GM23338 (cell line): Measurements from ENCODE around the gene DGLUCY.

Source experiments
- CREB1 ChIP-seq: fragments of 250-450 bp; sonication (Bioruptor Pico); IDR thresholded peaks from 2 replicates; pipeline ENCODE4 v1.5.0; 2020; ENCODE audit warnings: low read depth, mild to moderate bottlenecking, moderate library complexity
- CTCF ChIP-seq, 2 experiments: fragments of 200-600 bp in 1 of 2; sonication (generic) in 1 of 2; conservative IDR thresholded peaks; 2 replicates each; pipeline versions ENCODE4 v1.5.1 to v1.6.1; 2016 to 2017; ENCODE audit warnings: antibody characterized with exemption in 2 of 2, low read depth in 2 of 2, mild to moderate bottlenecking in 2 of 2, moderate library complexity in 1 of 2
- EZH2 ChIP-seq: fragments of 200-600 bp; sonication (generic); IDR thresholded peaks from one replicate; pipeline ENCODE4 v1.8.0; 2017; ENCODE audit warnings: antibody characterized with exemption, mild to moderate bottlenecking, low read depth; ENCODE audit not compliant: unreplicated experiment
- EZH2phosphoT487 ChIP-seq: fragments of 200-600 bp; sonication (generic); IDR thresholded peaks from one replicate; pipeline ENCODE4 v1.8.1; 2018; ENCODE audit warnings: antibody characterized with exemption; ENCODE audit not compliant: unreplicated experiment
- NANOG ChIP-seq: IDR thresholded peaks from 2 replicates; pipeline ENCODE4 v1.6.1; 2016; ENCODE audit warnings: antibody characterized with exemption, borderline replicate concordance
- POLR2AphosphoS5 ChIP-seq: IDR thresholded peaks from 2 replicates; pipeline ENCODE4 v1.6.1; 2016; ENCODE audit warnings: antibody characterized with exemption, low read depth
- REST ChIP-seq: IDR thresholded peaks from one replicate; pipeline ENCODE4 v1.6.1; 2018; ENCODE audit warnings: antibody characterized with exemption; ENCODE audit not compliant: unreplicated experiment
- STAT1 ChIP-seq: IDR thresholded peaks from one replicate; pipeline ENCODE4 v1.6.1; 2016; ENCODE audit warnings: antibody characterized with exemption; ENCODE audit not compliant: unreplicated experiment
- ZNF114 ChIP-seq: fragments of 250-450 bp; sonication (Bioruptor Pico); IDR thresholded peaks from 2 replicates; pipeline ENCODE4 v1.5.0; 2020; ENCODE audit warnings: mild to moderate bottlenecking, moderate library complexity
- ZNF331 ChIP-seq: fragments of 250-450 bp; sonication (Bioruptor Pico); IDR thresholded peaks from 2 replicates; pipeline ENCODE4 v1.5.0; 2020; ENCODE audit warnings: low read depth, mild to moderate bottlenecking, moderate library complexity
- ZNF462 ChIP-seq: fragments of 250-450 bp; sonication (Bioruptor Pico); IDR thresholded peaks from 2 replicates; pipeline ENCODE4 v1.5.0; 2020; ENCODE audit warnings: mild to moderate bottlenecking, moderate library complexity

- TF ChIP-seq CTCF (conservative IDR thresholded peaks at IDR 0.05; ENCODE audit: low read depth in 2 of 2), result no peak
- TF ChIP-seq CREB1 (CRISPR knock-in tag), result no peak
- TF ChIP-seq ZNF114 (CRISPR knock-in tag), result no peak
- TF ChIP-seq REST, result no peak
- TF ChIP-seq POLR2AphosphoS5, result no peak
- no peak for TF ChIP-seq EZH2phosphoT487
- no peak for TF ChIP-seq EZH2
- TF ChIP-seq NANOG, result no peak
- no peak for TF ChIP-seq ZNF331
- TF ChIP-seq ZNF462 (CRISPR knock-in tag), result no peak
- no peak for TF ChIP-seq STAT1
Observed at GRCh38 chr14:91267965-91268437, 154.1 kb downstream of the DGLUCY start.
